Ovary (tissue), 9 donors: Measurements from ENCODE around the gene TMPRSS13. TPM values are rescaled to one million over a fixed set of nuclear protein-coding genes. Genes with fewer than 3 reads are reported as not detected.

Source experiments
- DNase-seq, 5 donors: peaks; one replicate each; pipeline ENCODE4 v3.0.0-alpha.2; 2019 to 2020
- H3K27ac ChIP-seq, 2 donors: fragments of 200-600 bp; one replicate each; pipeline versions ENCODE4 v1.5.1 to v1.8.0; 2019 to 2022
- H3K27me3 ChIP-seq: fragments of 200-600 bp; one replicate; pipeline ENCODE4 v1.8.0; 2022
- H3K36me3 ChIP-seq: fragments of 200-600 bp; sonication (generic); one replicate; pipeline ENCODE4 v1.5.1; 2019
- H3K4me1 ChIP-seq: one replicate; pipeline ENCODE4 v1.8.1; 2013; ENCODE audit warnings: mild to moderate bottlenecking, moderate library complexity; ENCODE audit not compliant: insufficient read depth
- H3K4me3 ChIP-seq: fragments of 200-600 bp; sonication (generic); one replicate; pipeline ENCODE4 v1.5.1; 2017
- H3K9me3 ChIP-seq, 2 donors: fragments of 200-600 bp in 1 of 2; sonication (generic) in 1 of 2; one replicate each; pipeline versions ENCODE4 v1.5.1 to v1.8.1; 2013 to 2019; ENCODE audit warnings: mild to moderate bottlenecking in 1 of 2, moderate library complexity in 1 of 2
- EP300 ChIP-seq: sonication (generic); formaldehyde crosslinking; IDR thresholded peaks from one replicate; pipeline ENCODE4 v1.6.1; 2017; ENCODE audit warnings: antibody characterized with exemption
- POLR2A ChIP-seq: fragments of 450-650 bp; IDR thresholded peaks from one replicate; pipeline ENCODE4 v1.6.1; 2017; ENCODE audit warnings: antibody characterized with exemption, mild to moderate bottlenecking, moderate library complexity
- WGBS, 3 donors: extraction: QIAGEN DNeasy Blood & Tissue Kit in 1 of 3; methylation state at CpG; one replicate each; pipeline versions ENCODE4 v1.1.5 to v1.1.7; 2013 to 2017; 5-methylcytosine and 5-hydroxymethylcytosine counted together
- intact Hi-C, 4 donors: fragments of 100-400 bp; cut with DNase I; formaldehyde crosslinking; loops; one replicate each; pipeline versions ENCODE4 v1.11.0 to v1.15.1; 2022 to 2023
- polyA plus RNA-seq, 2 donors: library from polyadenylated mRNA; stranded (reverse); fragments of 200-250 nt in 1 of 2; fragments of 350-450 nt in 1 of 2; fragmentation: Illumina TruSeq in 1 of 2; extraction: RNeasy Lipid Tissue Mini Kit (QIAGEN cat#74804) in 1 of 2; gene quantifications; one replicate each; pipeline ENCODE4 v1.2.3, GENCODE V29; 2013 to 2014
- total RNA-seq, 7 donors: library from RNA; depleted of rRNA in 2 of 7; stranded (reverse); fragments of >200 nt in 2 of 7; fragmentation: NEBNext Ultra II Directional in 3 of 7; extraction: Animal tissue kit (Norgen Biotek cat#: 25700) in 3 of 7; gene quantifications; one replicate each; pipeline versions ENCODE4 v1.1.0 to v1.2.4, GENCODE V29; 2016 to 2023
- TF ChIP-seq, protein P1 (sequence below), 3 donors: fragments of 450-650 bp in 2 of 3; fragments of 200-600 bp in 1 of 3; IDR thresholded peaks; one replicate each; pipeline versions ENCODE4 v1.5.1 to v1.8.0; 2016 to 2022; ENCODE audit warnings: antibody characterized with exemption in 3 of 3, mild to moderate bottlenecking in 1 of 3
- donor health status: DM: no; HTN: no; CAD: no; lungs with moderate emphysema.
- donor health status: DM: no; HTN: no; CAD: no.
- donor health status: Bipolar disorder and iron deficiency.
- donor health status: DM: yes; HTN: yes; CAD: no.
- donor health status: DM: no; HTN: no; CAD: no.
- donor health status: DM: yes; HTN: yes; CAD: no.

TMPRSS13 gene
- total and polyA plus RNA-seq, 9 donors, result 0.05 to 2.0 (median 0.22) TPM; not detected in 2

DNA sequence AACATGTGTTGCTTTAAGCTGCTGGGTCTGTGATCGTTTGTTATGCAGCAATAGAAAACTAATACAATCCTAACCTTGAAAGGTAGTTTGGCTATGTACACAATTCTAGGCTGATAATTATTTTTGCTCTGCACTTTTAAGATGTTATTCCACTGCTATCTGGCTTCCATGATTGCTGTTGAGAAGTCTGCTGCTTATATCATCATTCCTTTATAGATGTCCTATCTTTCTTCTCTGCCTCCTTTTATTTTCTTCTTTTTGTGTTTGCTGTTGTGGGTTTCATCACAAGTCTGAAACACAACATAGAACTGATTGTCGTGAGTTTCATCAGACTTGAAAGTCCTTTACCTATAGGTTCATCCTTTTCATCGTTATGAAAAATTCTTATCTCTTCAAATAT is 76.9 kb downstream of the TMPRSS13 start:
- 64 to 65% (median 64%) methylated on average over 3 of the region's 3 CpGs for WGBS, 3 donors
- peak overlapping the region; percentile 48 to 51 for H3K27ac ChIP-seq
- intact Hi-C loops, result no loop called here

DNA sequence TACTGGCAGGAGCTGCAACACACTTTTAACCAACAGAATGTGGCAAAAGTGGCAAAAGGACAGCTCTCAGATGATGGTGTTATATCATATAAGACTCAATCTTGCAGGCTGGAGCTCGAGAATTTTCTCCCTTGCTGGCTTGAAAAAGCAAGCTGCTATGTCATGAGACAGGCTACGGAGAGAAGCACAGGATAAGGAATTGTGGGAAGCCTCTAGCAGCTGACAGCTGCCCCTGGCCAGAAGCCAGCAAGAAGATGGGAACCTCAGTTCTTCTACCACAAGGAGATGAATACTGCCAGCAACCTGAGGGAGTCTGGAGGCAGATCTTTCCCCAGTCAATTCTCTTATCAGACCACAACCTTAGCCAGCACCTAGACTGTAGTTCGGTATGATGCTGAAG is 77.3 kb downstream of the TMPRSS13 start:
- H3K9me3 ChIP-seq, result no peaks in the 10 kb centered on the region
- 34 to 38% (median 35%) methylated on average over 3 of the region's 3 CpGs for WGBS, 3 donors
- TF ChIP-seq EP300, result no peak
- TF ChIP-seq POLR2A, result no peak
- TF ChIP-seq, protein P1, sequence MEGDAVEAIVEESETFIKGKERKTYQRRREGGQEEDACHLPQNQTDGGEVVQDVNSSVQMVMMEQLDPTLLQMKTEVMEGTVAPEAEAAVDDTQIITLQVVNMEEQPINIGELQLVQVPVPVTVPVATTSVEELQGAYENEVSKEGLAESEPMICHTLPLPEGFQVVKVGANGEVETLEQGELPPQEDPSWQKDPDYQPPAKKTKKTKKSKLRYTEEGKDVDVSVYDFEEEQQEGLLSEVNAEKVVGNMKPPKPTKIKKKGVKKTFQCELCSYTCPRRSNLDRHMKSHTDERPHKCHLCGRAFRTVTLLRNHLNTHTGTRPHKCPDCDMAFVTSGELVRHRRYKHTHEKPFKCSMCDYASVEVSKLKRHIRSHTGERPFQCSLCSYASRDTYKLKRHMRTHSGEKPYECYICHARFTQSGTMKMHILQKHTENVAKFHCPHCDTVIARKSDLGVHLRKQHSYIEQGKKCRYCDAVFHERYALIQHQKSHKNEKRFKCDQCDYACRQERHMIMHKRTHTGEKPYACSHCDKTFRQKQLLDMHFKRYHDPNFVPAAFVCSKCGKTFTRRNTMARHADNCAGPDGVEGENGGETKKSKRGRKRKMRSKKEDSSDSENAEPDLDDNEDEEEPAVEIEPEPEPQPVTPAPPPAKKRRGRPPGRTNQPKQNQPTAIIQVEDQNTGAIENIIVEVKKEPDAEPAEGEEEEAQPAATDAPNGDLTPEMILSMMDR (IDR thresholded peaks at IDR 0.05), result no peak
- H3K4me3 ChIP-seq, result no peak overlapping the region
- peaks cover 7% of the 10 kb centered on the region for H3K4me1 ChIP-seq
- no peaks in the 10 kb centered on the region for H3K36me3 ChIP-seq
- intact Hi-C loops, result no loop called here
- no peaks in the 10 kb centered on the region for H3K27me3 ChIP-seq
- H3K27ac ChIP-seq, result peak overlapping the region; percentile 48 to 51
- DNase-seq, result peak in 4 of 5 donors; percentile 31 to 58 (median 48)

More for the DNA sequence above, 76.9 kb downstream of the TMPRSS13 start:
- Histone ChIP-seq H3K36me3 (no peaks in the 10 kb centered on the region), H3K9me3 (no peaks in the 10 kb centered on the region), H3K4me1 (peaks cover 7% of the 10 kb centered on the region), H3K4me3 (no peak overlapping the region), H3K27me3 (no peaks in the 10 kb centered on the region)
- TF ChIP-seq EP300 (no peak), POLR2A (no peak)
- TF ChIP-seq, protein P1 (IDR thresholded peaks at IDR 0.05), result no peak
- DNase-seq, result no peak

DNA sequence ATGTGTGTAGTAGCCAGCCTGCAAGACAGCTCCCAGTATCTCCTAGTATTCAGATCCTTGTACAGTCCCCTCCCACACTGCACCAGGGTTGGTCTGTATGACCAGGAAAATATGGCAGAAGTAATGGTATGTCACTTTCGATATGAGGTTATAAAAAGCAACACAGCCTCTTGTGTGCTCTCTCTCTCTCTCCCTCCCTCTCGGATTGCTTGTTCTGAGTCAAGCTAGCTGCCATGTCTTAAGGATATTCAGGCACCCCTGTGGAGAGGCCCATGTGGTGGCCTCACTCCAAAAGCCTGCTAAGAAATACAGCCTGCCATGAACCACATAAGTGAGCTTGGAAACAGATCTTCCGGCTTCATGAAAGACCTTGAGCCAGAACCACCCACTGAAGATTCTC is 78.1 kb downstream of the TMPRSS13 start:
- H3K4me3 ChIP-seq, result no peak overlapping the region
- no peaks in the 10 kb centered on the region for H3K27me3 ChIP-seq
- peak in 4 of 5 donors; percentile 17 to 62 (median 56) for DNase-seq
- no peaks in the 10 kb centered on the region for H3K9me3 ChIP-seq
- intact Hi-C loops, result no loop called here
- 12 to 46% (median 24%) methylated on average over 3 of the region's 3 CpGs for WGBS, 3 donors
- TF ChIP-seq EP300 (no peak), POLR2A (no peak)
- TF ChIP-seq, protein P1 (IDR thresholded peaks at IDR 0.05), result no peak
- peak overlapping the region; percentile 10 to 51 for H3K27ac ChIP-seq
- H3K36me3 ChIP-seq, result no peaks in the 10 kb centered on the region
- peaks cover 5% of the 10 kb centered on the region for H3K4me1 ChIP-seq

Other genes starting within 250 kb of the TMPRSS13 start
- 10 to 100 TPM in 5 of 7 donors, 1 to 10 TPM in 2; 2.3 to 16.5 (median 12.7) TPM for gene DSCAML1, start 132.2 kb downstream of the TMPRSS13 start, total RNA-seq
- gene DSCAML1, start 132.2 kb downstream of the TMPRSS13 start, polyA plus RNA-seq, result 1 to 10 TPM in 1 of 2 donors, under 1 TPM in 1; 0.77 to 2.2 TPM
- 10 to 100 TPM in 5 of 7 donors, 1 to 10 TPM in 2; 3.2 to 23.1 (median 14.7) TPM for gene FXYD2, start 104.7 kb downstream of the TMPRSS13 start, total RNA-seq
- 1 to 10 TPM; 1.7 to 5.0 TPM for gene FXYD2, start 104.7 kb downstream of the TMPRSS13 start, polyA plus RNA-seq
- gene FXYD6, start 52.7 kb downstream of the TMPRSS13 start, total RNA-seq, result 100 to 1,000 TPM; 119 to 322 (median 264) TPM
- 100 to 1,000 TPM; 256 to 445 TPM for gene FXYD6, start 52.7 kb downstream of the TMPRSS13 start, polyA plus RNA-seq
- gene IL10RA, start 57.0 kb upstream of the TMPRSS13 start, total RNA-seq, result 10 to 100 TPM in 1 of 7 donors, 1 to 10 TPM in 6; 2.0 to 13.7 (median 6.7) TPM
- 10 to 100 TPM in 1 of 2 donors, 1 to 10 TPM in 1; 2.6 to 14.1 TPM for gene IL10RA, start 57.0 kb upstream of the TMPRSS13 start, polyA plus RNA-seq
- gene TMPRSS4, start 147.7 kb upstream of the TMPRSS13 start, total RNA-seq, result 1 to 10 TPM in 2 of 7 donors, under 1 TPM in 2, not detected in 3; 0.20 to 2.3 (median 0.85) TPM
- not detected for gene TMPRSS4, start 147.7 kb upstream of the TMPRSS13 start, polyA plus RNA-seq
- not detected for gene SMIM35, start 157.6 kb upstream of the TMPRSS13 start, total RNA-seq
- gene SMIM35, start 157.6 kb upstream of the TMPRSS13 start, polyA plus RNA-seq, result under 1 TPM in 1 of 2 donors, not detected in 1; 0.08 TPM
- 1 to 10 TPM in 1 of 7 donors, under 1 TPM in 6; 0.10 to 2.9 (median 0.52) TPM for gene SCN4B, start 223.4 kb upstream of the TMPRSS13 start, total RNA-seq
- gene SCN4B, start 223.4 kb upstream of the TMPRSS13 start, polyA plus RNA-seq, result 10 to 100 TPM in 1 of 2 donors, under 1 TPM in 1; 0.50 to 13.3 TPM
- 1 to 10 TPM in 2 of 7 donors, under 1 TPM in 5; 0.11 to 1.3 (median 0.35) TPM for gene SCN2B, start 247.2 kb upstream of the TMPRSS13 start, total RNA-seq
- 1 to 10 TPM in 1 of 2 donors, under 1 TPM in 1; 0.38 to 2.1 TPM for gene SCN2B, start 247.2 kb upstream of the TMPRSS13 start, polyA plus RNA-seq